GM19324 (cell line): ENCODE results near the gene PLOD3.
"Not testable (repeated sequence)": the region's sequence is repeated elsewhere in the genome, so short reads cannot be mapped to it uniquely, and the experiment has no call there.

Experiments
- ATAC-seq: cut with Tn5 transposase; IDR thresholded peaks from one replicate; pipeline ENCODE4 v1.9.1; 2021; ENCODE audit warnings: mild to moderate bottlenecking, moderate library complexity; ENCODE audit not compliant: unreplicated experiment, low FRiP score

Gene PLOD3

GRCh38 chr7:101216001-101216859, 1.2 kb downstream of the PLOD3 start:
- no peak for ATAC-seq

- ATAC-seq: no peak
Observed at GRCh38 chr7:101212014-101212413, 5.4 kb downstream of the PLOD3 start.

- no peak for ATAC-seq
Observed at GRCh38 chr7:101211501-101211900, 5.9 kb downstream of the PLOD3 start.

- ATAC-seq: no peak
Observed at GRCh38 chr7:101210143-101210542, 7.2 kb downstream of the PLOD3 start.

GRCh38 chr7:101208794-101209193, 8.6 kb downstream of the PLOD3 start:
- ATAC-seq: no peak

- ATAC-seq: no peak
Observed at GRCh38 chr7:101207459-101207858, 9.9 kb downstream of the PLOD3 start.

- ATAC-seq: no peak
Observed at GRCh38 chr7:101206665-101207042, 10.7 kb downstream of the PLOD3 start.

GRCh38 chr7:101205901-101206664, 11.3 kb downstream of the PLOD3 start:
- no peak for ATAC-seq

- not testable (repeated sequence) for ATAC-seq
Observed at GRCh38 chr7:101203740-101204738, 13.3 kb downstream of the PLOD3 start.

GRCh38 chr7:101202603-101202918, 14.8 kb downstream of the PLOD3 start:
- ATAC-seq: no peak

GRCh38 chr7:101201695-101202602, 15.4 kb downstream of the PLOD3 start:
- ATAC-seq: no peak

- no peak for ATAC-seq
Observed at GRCh38 chr7:101200862-101201599, 16.4 kb downstream of the PLOD3 start, which contains the start of gene MOGAT3. Gene MOGAT3, minus strand, starts transcription at chr7:101201036. Its CDS starts 182 bp downstream, at chr7:101200854.

- no peak for ATAC-seq
Observed at GRCh38 chr7:101200504-101200861, 16.9 kb downstream of the PLOD3 start.

- ATAC-seq: not testable (repeated sequence)
Observed at GRCh38 chr7:101199522-101199921, 17.9 kb downstream of the PLOD3 start.

- ATAC-seq: no peak
Observed at GRCh38 chr7:101198476-101198875, 18.9 kb downstream of the PLOD3 start.

GRCh38 chr7:101197991-101198390, 19.4 kb downstream of the PLOD3 start:
- no peak for ATAC-seq

GRCh38 chr7:101195884-101196283, 21.5 kb downstream of the PLOD3 start:
- ATAC-seq: no peak

- no peak for ATAC-seq
Observed at GRCh38 chr7:101189109-101189508, 28.3 kb downstream of the PLOD3 start.

GRCh38 chr7:101186844-101187428, 30.4 kb downstream of the PLOD3 start:
- ATAC-seq: no peak
